Esophagus muscularis mucosa (tissue), 4 donors: Measurements from ENCODE around the gene ZNF500. TPM values are rescaled to one million over a fixed set of nuclear protein-coding genes. Genes with fewer than 3 reads are reported as not detected.
A peak's percentile ranks its signal among the peaks of the same experiment; 100 is the strongest.

Source experiments
- DNase-seq: peaks from one replicate; pipeline ENCODE4 v3.0.0-alpha.2; 2017; ENCODE audit errors: extremely low spot score
- H3K27ac ChIP-seq, 4 donors: fragments of 200-600 bp; sonication (generic); replicated peaks in 1 of 4; 1 replicate in 3 of 4; 2 replicates in 1 of 4; pipeline ENCODE4 v1.5.1; 2016 to 2019; ENCODE audit warnings: mild to moderate bottlenecking in 1 of 4
- H3K27me3 ChIP-seq, 4 donors: fragments of 200-600 bp; sonication (generic); one replicate each; pipeline versions ENCODE4 v1.5.1 to v1.6.0; 2016 to 2019
- H3K36me3 ChIP-seq, 4 donors: fragments of 200-600 bp; sonication (generic); one replicate each; pipeline ENCODE4 v1.5.1; 2016 to 2019
- H3K4me1 ChIP-seq, 4 donors: fragments of 200-600 bp; sonication (generic); one replicate each; pipeline ENCODE4 v1.5.1; 2016 to 2019
- H3K4me3 ChIP-seq, 4 donors: fragments of 200-600 bp; sonication (generic); 1 replicate in 2 of 4; 2 replicates in 2 of 4; pipeline ENCODE4 v1.5.1; 2016 to 2019; ENCODE audit warnings: mild to moderate bottlenecking in 4 of 4, moderate library complexity in 1 of 4
- H3K9me3 ChIP-seq, 4 donors: fragments of 200-600 bp; sonication (generic); 1 replicate in 3 of 4; 2 replicates in 1 of 4; pipeline ENCODE4 v1.5.1; 2016 to 2019
- CTCF ChIP-seq, 3 experiments: fragments of 200-600 bp in 2 of 3; fragments of 450-650 bp in 1 of 3; sonication (generic) in 2 of 3; IDR thresholded peaks; one replicate each; pipeline ENCODE4 v1.5.1; 2017 to 2019; ENCODE audit warnings: antibody characterized with exemption in 3 of 3, mild to moderate bottlenecking in 2 of 3, moderate library complexity in 1 of 3
- EP300 ChIP-seq: sonication (generic); formaldehyde crosslinking; IDR thresholded peaks from one replicate; pipeline ENCODE4 v1.6.1; 2017; ENCODE audit warnings: antibody characterized with exemption
- POLR2A ChIP-seq: fragments of 450-650 bp; IDR thresholded peaks from one replicate; pipeline ENCODE4 v1.6.1; 2017; ENCODE audit warnings: antibody characterized with exemption, moderate library complexity, mild to moderate bottlenecking, low read depth
- POLR2AphosphoS5 ChIP-seq, 2 donors: sonication (generic); formaldehyde crosslinking; IDR thresholded peaks; one replicate each; pipeline ENCODE4 v1.6.1; 2017; ENCODE audit warnings: antibody characterized with exemption in 2 of 2
- WGBS: methylation state at CpG from one replicate; pipeline ENCODE4 v1.1.5; 2018; 5-methylcytosine and 5-hydroxymethylcytosine counted together
- intact Hi-C: fragments of 100-400 bp; cut with DNase I; formaldehyde crosslinking; loops from one replicate; pipeline ENCODE4 v1.15.1; 2023
- total RNA-seq, 4 donors: library from RNA; depleted of rRNA; stranded (reverse); fragments of >200 nt; gene quantifications; one replicate each; pipeline versions ENCODE4 v1.1.0 to v1.2.1, GENCODE V29; 2016

The ZNF500 gene
- total RNA-seq, 4 donors from 2014 or later = 7.5 to 19.4 (median 13.9) TPM

DNA sequence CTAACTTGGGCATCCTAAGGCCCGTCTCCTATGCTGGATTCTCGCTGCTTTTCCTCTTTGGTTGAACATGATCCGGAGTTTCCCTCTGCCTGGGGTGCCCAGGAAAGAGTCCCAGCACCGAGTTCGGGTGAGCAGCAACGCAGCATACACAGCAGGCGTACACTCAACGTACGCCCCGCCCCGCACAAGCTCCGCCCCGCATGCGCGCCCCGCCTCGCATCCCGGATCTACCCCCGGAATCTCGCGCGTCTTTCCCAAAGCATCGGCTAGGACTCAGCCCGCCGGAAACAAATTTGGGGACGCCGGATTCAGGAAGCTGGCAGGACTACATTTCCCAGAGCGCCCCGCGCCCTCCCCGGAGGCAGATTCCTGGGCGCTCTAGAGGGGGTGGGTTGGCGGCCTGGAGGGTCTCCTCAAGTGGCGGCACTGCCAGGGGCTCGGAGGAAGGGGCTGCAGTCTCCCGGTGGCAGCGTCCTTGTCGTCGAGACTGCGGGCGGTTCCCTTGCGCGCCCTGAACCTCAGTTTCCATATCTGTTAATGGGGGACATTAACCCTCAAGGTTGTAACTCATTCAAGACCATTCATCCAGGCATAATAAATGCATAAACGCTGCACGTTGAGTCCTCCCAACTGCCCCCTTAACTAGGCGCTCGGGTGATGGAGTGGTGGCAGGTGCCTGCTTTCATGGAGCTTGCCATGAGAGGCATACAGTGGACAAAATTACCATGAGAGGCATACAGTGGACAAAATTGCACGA, 1.8 kb upstream of the ZNF500 start:
- Histone ChIP-seq H3K4me3 (peak overlapping the region; percentile 89 to 95 (median 94)), H3K9me3 (no peaks in the 10 kb centered on the region), H3K27ac (peak overlapping the region; percentile 86 to 91 (median 90)), H3K36me3 (peaks cover 0 to 19% (median 18%) of the 10 kb centered on the region in 4 donors), H3K27me3 (no peaks in the 10 kb centered on the region), H3K4me1 (peaks cover 35 to 47% (median 38%) of the 10 kb centered on the region in 4 donors)
- WGBS = 5% methylated on average over 18 of the region's 48 CpGs
- intact Hi-C loops = loop anchor here (5.0 kb wide), 3 partner anchors 34 to 79 kb away; partner anchors contain the start of genes GLYR1, ROGDI and UBN1
- TF ChIP-seq POLR2AphosphoS5 (IDR thresholded peaks at IDR 0.05) = peak; percentile 91 to 96
- TF ChIP-seq CTCF (IDR thresholded peaks at IDR 0.05) = peak in 1 of 3 experiments; percentile 14
- peak; percentile 20 for TF ChIP-seq POLR2A
- no peak for TF ChIP-seq EP300
- DNase-seq = peak; percentile 100

GRCh38 chr16:4767872-4768548, 1.0 kb upstream of the ZNF500 start:
- intact Hi-C loops = loop anchor here (5.0 kb wide), 3 partner anchors 34 to 79 kb away; partner anchors contain the start of genes GLYR1, ROGDI and UBN1
- H3K27me3 ChIP-seq = no peaks in the 10 kb centered on the region
- TF ChIP-seq EP300 (no peak), POLR2AphosphoS5 (IDR thresholded peaks at IDR 0.05) (no peak), POLR2A (no peak), CTCF (IDR thresholded peaks at IDR 0.05) (no peak)
- peak overlapping the region; percentile 86 to 91 (median 90) for H3K27ac ChIP-seq
- DNase-seq = no peak
- peaks cover 4 to 26% (median 25%) of the 10 kb centered on the region in 4 donors for H3K36me3 ChIP-seq
- 54% methylated on average over 17 of the region's 17 CpGs for WGBS
- H3K4me3 ChIP-seq = peak overlapping the region; percentile 89 to 95 (median 94)
- peaks cover 35 to 52% (median 40%) of the 10 kb centered on the region in 4 donors for H3K4me1 ChIP-seq
- no peaks in the 10 kb centered on the region for H3K9me3 ChIP-seq

- peaks cover 20 to 47% (median 47%) of the 10 kb centered on the region in 4 donors for H3K36me3 ChIP-seq
- H3K9me3 ChIP-seq = no peaks in the 10 kb centered on the region
- WGBS = 72% methylated on average over 23 of the region's 26 CpGs
- peak overlapping the region; percentile 86 to 91 (median 90) for H3K27ac ChIP-seq
- TF ChIP-seq EP300 (no peak), POLR2AphosphoS5 (IDR thresholded peaks at IDR 0.05) (no peak), CTCF (IDR thresholded peaks at IDR 0.05) (no peak), POLR2A (no peak)
- H3K4me3 ChIP-seq = peak overlapping the region; percentile 89 to 95 (median 94)
- no peak for DNase-seq
- H3K27me3 ChIP-seq = no peaks in the 10 kb centered on the region
- intact Hi-C loops = loop anchor here (5.0 kb wide), 3 partner anchors 37 to 82 kb away; partner anchors contain the start of genes GLYR1, ROGDI and UBN1
- peaks cover 35 to 59% (median 43%) of the 10 kb centered on the region in 4 donors for H3K4me1 ChIP-seq
These were observed 1.2 kb downstream of the ZNF500 start for GRCh38 chr16:4765511-4766474.

DNA sequence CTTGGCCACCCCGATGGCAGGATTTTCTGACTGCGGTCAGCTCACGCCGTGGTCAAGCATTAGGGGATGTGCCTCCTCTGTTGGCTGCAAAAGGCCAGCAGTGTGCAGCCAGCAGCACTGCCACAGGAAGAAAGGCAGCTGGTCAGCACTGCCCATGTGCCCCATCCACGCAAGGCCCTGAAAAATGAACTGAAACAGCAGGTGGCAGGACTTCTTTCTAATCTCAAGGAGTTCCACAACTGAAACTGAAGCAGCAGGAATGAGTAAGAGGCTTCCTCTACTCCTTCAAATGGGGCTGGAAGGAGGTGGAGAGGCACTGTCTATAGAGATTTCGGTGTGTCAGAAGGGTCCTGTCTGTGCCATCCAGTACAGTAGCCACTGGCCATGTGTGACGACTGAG, 3.2 kb downstream of the ZNF500 start:
- TF ChIP-seq CTCF (IDR thresholded peaks at IDR 0.05) (no peak), POLR2AphosphoS5 (IDR thresholded peaks at IDR 0.05) (no peak), POLR2A (no peak), EP300 (no peak)
- no peak for DNase-seq
- no peaks in the 10 kb centered on the region for H3K27me3 ChIP-seq
- peaks cover 30 to 54% (median 38%) of the 10 kb centered on the region in 4 donors for H3K4me1 ChIP-seq
- 77% methylated on average over 3 of the region's 7 CpGs for WGBS
- H3K27ac ChIP-seq = no peak overlapping the region
- peaks cover 37 to 67% (median 67%) of the 10 kb centered on the region in 4 donors for H3K36me3 ChIP-seq
- intact Hi-C loops = no loop called here
- H3K9me3 ChIP-seq = no peaks in the 10 kb centered on the region
- no peak overlapping the region for H3K4me3 ChIP-seq
